Activated T-cell treated with anti-CD3 and anti-CD28 coated beads, Interleukin-2, amount 50 U/mL, for 24 hours (primary cell): Measurements from ENCODE around the gene ENTR1.
A peak's percentile ranks its signal among the peaks of the same experiment; 100 is the strongest.
"Not testable (repeated sequence)": the region's sequence is repeated elsewhere in the genome, so short reads cannot be mapped to it uniquely, and the experiment has no call there.

Experiments used
- DNase-seq: peaks from one replicate; pipeline ENCODE4 v3.0.0-alpha.2; 2020
- H3K27ac Mint-ChIP-seq: 2 replicates; pipeline ENCODE4 v1.8.0; 2020; ENCODE audit warnings: mild to moderate bottlenecking, mixed read lengths
- H3K27me3 Mint-ChIP-seq: 2 replicates; pipeline ENCODE4 v1.8.0; 2020; ENCODE audit warnings: mixed read lengths
- H3K36me3 Mint-ChIP-seq: 2 replicates; pipeline ENCODE4 v1.8.0; 2020; ENCODE audit warnings: low read depth, mixed read lengths
- H3K4me1 Mint-ChIP-seq: 2 replicates; pipeline ENCODE4 v1.8.0; 2020; ENCODE audit warnings: low read depth, mixed read lengths
- H3K4me3 Mint-ChIP-seq: 2 replicates; pipeline ENCODE4 v1.8.0; 2020; ENCODE audit warnings: mild to moderate bottlenecking, moderate library complexity, mixed read lengths
- H3K9me3 Mint-ChIP-seq: 2 replicates; pipeline ENCODE4 v1.8.0; 2020; ENCODE audit warnings: mixed read lengths

The ENTR1 gene

DNA sequence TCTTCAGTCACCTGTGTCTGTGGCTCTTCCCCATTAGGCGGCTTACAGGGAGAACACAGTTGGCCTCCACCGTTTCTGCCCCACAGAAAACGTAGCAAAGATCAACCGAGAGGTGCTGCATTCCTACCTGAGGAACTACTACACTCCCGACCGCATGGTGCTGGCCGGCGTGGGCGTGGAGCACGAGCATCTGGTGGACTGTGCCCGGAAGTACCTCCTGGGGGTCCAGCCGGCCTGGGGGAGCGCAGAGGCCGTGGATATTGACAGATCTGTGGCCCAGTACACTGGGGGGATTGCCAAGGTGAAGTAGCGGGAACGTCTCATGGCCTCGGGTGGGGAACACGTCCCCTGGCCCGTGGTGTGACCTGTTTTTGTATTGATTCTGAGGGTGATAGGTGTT, 6.5 kb upstream of the ENTR1 start:
- Mint-ChIP-seq H3K36me3 (peaks cover 97% of the 10 kb centered on the region), H3K4me1 (peaks cover 12% of the 10 kb centered on the region)

DNA sequence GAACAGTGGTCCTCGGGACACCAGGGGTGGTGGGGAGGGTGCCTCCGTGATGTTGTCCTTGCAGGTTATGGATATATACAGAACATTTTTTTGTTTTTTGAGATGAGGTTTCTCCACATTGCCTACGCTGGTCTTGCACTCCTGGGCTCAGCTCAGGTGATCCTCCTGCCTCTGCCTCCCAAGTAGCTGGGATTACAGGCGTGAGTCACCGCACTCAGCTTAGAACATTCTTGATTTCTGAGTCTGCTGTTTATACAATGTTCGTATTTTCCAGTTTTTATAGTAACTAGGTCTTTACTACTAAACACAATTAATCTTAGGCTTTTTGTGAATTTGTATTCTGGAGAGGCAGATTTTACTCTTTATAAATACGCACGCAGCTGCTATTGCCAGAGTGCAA, 6.0 kb upstream of the ENTR1 start:
- Mint-ChIP-seq H3K36me3 (peaks cover 97% of the 10 kb centered on the region), H3K9me3 (no peaks in the 10 kb centered on the region), H3K4me3 (no peak overlapping the region), H3K4me1 (peaks cover 16% of the 10 kb centered on the region), H3K27ac (no peak overlapping the region), H3K27me3 (no peaks in the 10 kb centered on the region)
- no peak for DNase-seq

More for the DNA sequence above, 6.5 kb upstream of the ENTR1 start:
- no peaks in the 10 kb centered on the region for H3K27me3 Mint-ChIP-seq
- H3K27ac Mint-ChIP-seq = no peak overlapping the region
- no peak for DNase-seq
- H3K4me3 Mint-ChIP-seq = no peak overlapping the region
- no peaks in the 10 kb centered on the region for H3K9me3 Mint-ChIP-seq

DNA sequence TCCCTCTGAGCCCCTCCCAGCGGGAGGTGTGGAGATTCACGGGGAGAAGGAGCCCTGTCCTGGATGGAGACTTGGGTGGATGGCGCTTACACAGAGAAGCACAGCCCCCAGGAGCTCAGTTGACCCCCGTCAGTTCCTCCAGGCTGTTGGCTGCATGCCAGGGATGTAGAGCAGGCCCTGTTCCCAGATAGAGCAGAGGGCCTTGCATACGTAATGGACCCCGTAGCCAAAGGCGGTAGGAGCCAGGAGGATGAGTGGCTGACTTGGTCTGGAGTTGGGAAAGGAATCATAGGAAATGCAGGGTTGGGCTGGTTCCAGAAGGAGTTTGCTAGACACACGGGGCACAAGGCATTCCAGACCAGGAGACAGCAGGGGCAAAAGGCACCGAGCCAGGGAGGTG, 2.5 kb upstream of the ENTR1 start:
- no peaks in the 10 kb centered on the region for H3K27me3 Mint-ChIP-seq
- H3K27ac Mint-ChIP-seq = peak overlapping the region; percentile 68
- no peaks in the 10 kb centered on the region for H3K9me3 Mint-ChIP-seq
- H3K4me3 Mint-ChIP-seq = no peak overlapping the region
- peaks cover 94% of the 10 kb centered on the region for H3K36me3 Mint-ChIP-seq
- DNase-seq = no peak
- H3K4me1 Mint-ChIP-seq = peaks cover 41% of the 10 kb centered on the region

DNA sequence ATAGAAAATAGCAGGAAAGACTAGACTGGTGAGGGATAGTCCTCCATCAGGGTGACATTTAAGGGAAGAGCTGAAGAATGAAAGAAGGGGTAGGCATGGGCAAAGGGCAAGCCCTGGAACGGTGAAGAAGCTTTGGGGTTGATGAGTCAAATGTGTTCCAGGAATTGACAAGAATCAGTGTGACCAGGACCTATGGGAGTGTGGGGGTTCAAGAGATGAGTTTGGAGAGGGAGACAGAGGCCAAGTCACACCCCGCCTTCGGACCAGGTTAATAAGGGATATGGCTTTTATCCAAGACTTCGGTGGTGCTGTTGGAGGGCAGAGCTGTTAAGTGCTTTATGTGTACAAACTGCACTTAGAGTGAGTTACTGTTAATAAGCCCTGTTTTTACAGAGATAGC, 964 bp upstream of the ENTR1 start:
- no peak for DNase-seq
- H3K9me3 Mint-ChIP-seq = no peaks in the 10 kb centered on the region
- peak overlapping the region; percentile 96 for H3K4me3 Mint-ChIP-seq
- peak overlapping the region; percentile 96 for H3K27ac Mint-ChIP-seq
- peaks cover 51% of the 10 kb centered on the region for H3K4me1 Mint-ChIP-seq
- H3K27me3 Mint-ChIP-seq = no peaks in the 10 kb centered on the region
- H3K36me3 Mint-ChIP-seq = peaks cover 92% of the 10 kb centered on the region

DNA sequence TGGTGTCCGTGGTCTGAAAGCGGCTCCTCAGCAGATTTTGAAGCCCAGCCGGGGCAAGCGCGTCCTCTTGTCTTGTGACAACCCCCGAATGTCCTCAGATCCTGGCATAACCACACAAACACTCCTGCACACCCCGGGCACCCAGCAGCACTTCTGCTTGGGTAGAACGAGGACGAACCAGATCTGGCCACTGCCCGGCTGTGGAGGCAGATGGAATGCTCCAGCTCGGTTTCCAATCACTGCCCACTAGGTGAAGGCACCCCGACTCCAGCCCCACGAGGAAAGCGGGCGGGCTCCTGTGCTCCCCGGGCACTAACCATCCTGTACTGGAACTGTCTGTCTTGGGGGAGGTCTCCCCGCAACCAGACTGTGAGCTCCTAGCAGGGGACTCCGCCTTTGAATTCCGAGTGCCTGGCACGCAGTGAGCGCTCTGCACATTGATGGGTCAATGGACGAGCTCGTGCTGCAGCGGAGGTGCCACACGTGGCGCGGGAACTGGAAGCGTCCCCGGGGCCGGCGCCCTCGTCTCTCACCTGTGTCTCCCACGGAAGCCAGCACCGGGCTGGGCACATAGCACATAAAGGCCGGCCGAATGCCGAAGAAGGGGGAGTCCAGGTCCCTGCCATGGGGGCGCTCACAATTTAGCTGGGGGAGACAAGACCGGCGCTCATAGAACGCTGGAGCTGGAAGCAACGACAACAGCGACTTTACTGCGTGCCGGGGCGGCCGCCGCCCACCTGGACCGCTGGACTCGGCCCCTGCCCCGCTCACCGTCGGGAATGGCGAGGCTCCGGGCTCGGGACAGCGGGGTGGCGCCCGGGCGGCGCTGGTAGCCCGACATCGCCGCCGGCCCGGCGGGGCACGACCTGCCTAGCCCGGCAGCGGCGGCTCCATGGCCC, 608 bp downstream of the ENTR1 start:
- DNase-seq = peak; percentile 76
- Mint-ChIP-seq H3K27me3 (no peaks in the 10 kb centered on the region), H3K36me3 (peaks cover 90% of the 10 kb centered on the region), H3K9me3 (no peaks in the 10 kb centered on the region), H3K4me1 (peaks cover 63% of the 10 kb centered on the region), H3K4me3 (peak overlapping the region; percentile 96), H3K27ac (peak overlapping the region; percentile 97)

DNA sequence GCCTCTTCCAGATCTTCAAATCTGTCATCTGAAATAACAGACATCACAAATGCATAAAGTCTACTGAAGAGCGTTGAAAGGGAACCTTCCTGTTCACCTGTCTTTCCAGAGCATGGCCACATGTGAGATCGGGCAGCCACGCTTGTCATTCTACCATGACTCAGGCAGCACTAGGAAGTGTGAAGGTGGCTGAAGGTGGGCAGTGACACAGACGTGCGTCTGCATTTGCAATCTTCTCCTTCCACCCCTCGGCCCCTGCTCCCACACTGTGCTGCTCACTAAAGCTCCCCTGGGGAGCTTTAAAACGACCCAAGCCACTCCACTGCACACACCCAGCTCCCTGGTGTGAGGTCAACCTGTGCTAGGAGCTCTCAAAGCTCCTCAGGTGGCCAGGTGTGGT, 2.5 kb downstream of the ENTR1 start:
- Mint-ChIP-seq H3K36me3 (peaks cover 87% of the 10 kb centered on the region), H3K27ac (peak overlapping the region; percentile 80), H3K4me3 (peak overlapping the region; percentile 27), H3K27me3 (no peaks in the 10 kb centered on the region), H3K9me3 (no peaks in the 10 kb centered on the region), H3K4me1 (peaks cover 76% of the 10 kb centered on the region)
- DNase-seq = no peak

DNA sequence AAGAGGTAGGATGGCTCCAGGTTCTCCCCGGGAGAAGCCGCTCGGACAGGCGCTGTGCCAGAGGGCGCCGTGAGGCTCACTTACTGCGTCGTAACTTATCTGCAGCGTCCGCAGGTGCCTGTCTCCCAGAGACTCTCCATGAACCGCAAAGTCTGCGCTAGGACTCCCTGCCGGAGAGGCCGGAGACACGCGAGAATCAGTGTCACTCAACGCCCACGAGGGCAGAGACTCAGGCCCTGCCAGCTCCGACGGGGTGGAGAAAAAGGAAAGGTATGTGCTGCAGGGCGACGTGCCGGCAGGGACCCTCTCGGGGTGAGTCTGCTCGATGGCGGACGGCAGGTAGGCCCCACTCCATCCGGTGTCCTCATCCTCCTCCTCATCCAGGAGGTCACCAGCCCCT, 3.4 kb downstream of the ENTR1 start:
- peaks cover 87% of the 10 kb centered on the region for H3K36me3 Mint-ChIP-seq
- not testable (repeated sequence) for DNase-seq, H3K4me3 Mint-ChIP-seq, H3K9me3 Mint-ChIP-seq, H3K27me3 Mint-ChIP-seq
- peak overlapping the region; percentile 22 for H3K27ac Mint-ChIP-seq
- peaks cover 75% of the 10 kb centered on the region for H3K4me1 Mint-ChIP-seq

DNA sequence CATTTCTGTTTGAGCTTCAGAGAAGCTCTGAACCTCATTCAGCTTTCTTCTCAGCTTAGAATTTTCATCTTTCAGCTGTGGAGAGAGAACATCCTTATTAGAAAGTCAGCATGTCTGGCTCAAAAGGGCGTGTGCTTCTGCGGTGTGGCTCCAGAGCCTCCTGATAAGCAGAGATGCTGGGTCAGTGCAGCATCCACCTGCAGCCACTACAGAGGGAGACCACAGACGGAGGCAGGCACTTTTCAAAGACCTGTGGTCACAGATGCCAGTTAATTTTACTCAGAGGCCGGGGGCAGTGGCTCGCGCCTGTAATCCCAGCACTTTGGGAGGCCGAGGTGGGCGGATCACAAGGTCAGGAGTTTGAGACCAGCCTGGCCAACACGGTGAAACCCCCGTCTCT, 4.5 kb downstream of the ENTR1 start:
- not testable (repeated sequence) for H3K9me3 Mint-ChIP-seq, H3K4me3 Mint-ChIP-seq, H3K27me3 Mint-ChIP-seq, DNase-seq
- peak overlapping the region; percentile 96 for H3K27ac Mint-ChIP-seq
- peaks cover 87% of the 10 kb centered on the region for H3K36me3 Mint-ChIP-seq
- H3K4me1 Mint-ChIP-seq = peaks cover 72% of the 10 kb centered on the region

DNA sequence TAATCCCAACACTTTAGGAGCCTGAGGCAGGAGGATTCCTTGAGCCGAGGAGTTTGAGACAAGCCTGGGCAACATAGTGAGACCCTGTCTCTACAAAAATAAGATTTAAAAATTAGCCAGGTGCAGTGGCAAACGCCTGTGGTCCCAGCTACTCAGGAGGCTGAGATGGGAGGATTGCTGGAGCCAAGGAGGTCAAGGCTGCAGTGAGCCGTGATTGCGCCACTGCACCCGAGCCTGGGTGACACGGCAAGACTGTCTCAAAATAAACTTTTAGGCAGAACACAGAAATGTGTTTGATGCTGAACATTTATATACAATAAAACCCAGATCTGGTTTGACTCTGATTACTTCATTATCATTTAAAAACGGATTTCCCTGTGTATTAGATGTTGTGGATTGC, 4.9 kb downstream of the ENTR1 start:
- H3K27me3 Mint-ChIP-seq = no peaks in the 10 kb centered on the region
- no peaks in the 10 kb centered on the region for H3K9me3 Mint-ChIP-seq
- peak overlapping the region; percentile 96 for H3K27ac Mint-ChIP-seq
- no peak overlapping the region for H3K4me3 Mint-ChIP-seq
- DNase-seq = no peak
- peaks cover 76% of the 10 kb centered on the region for H3K4me1 Mint-ChIP-seq
- H3K36me3 Mint-ChIP-seq = peaks cover 84% of the 10 kb centered on the region

DNA sequence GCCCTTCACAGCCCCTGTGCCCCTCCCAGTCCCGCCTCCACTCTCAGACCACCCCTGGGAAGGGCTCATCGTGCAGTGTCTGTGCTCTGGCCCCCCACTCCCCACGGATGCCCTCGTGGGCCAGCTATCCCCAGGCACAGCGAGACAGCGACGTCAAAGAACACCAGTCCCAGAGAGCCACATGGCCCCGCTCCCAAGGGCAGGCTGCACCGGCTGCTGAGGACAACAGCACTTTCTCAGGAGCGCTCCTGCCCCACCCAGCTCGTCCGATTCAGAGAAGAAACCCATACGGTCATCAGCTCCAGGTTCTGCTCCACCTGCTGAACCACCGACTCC, 5.6 kb downstream of the ENTR1 start:
- no peak for DNase-seq
- peaks cover 81% of the 10 kb centered on the region for H3K36me3 Mint-ChIP-seq
- peak overlapping the region; percentile 70 for H3K4me3 Mint-ChIP-seq
- H3K4me1 Mint-ChIP-seq = peaks cover 77% of the 10 kb centered on the region
- no peaks in the 10 kb centered on the region for H3K27me3 Mint-ChIP-seq
- no peaks in the 10 kb centered on the region for H3K9me3 Mint-ChIP-seq
- H3K27ac Mint-ChIP-seq = peak overlapping the region; percentile 96

DNA sequence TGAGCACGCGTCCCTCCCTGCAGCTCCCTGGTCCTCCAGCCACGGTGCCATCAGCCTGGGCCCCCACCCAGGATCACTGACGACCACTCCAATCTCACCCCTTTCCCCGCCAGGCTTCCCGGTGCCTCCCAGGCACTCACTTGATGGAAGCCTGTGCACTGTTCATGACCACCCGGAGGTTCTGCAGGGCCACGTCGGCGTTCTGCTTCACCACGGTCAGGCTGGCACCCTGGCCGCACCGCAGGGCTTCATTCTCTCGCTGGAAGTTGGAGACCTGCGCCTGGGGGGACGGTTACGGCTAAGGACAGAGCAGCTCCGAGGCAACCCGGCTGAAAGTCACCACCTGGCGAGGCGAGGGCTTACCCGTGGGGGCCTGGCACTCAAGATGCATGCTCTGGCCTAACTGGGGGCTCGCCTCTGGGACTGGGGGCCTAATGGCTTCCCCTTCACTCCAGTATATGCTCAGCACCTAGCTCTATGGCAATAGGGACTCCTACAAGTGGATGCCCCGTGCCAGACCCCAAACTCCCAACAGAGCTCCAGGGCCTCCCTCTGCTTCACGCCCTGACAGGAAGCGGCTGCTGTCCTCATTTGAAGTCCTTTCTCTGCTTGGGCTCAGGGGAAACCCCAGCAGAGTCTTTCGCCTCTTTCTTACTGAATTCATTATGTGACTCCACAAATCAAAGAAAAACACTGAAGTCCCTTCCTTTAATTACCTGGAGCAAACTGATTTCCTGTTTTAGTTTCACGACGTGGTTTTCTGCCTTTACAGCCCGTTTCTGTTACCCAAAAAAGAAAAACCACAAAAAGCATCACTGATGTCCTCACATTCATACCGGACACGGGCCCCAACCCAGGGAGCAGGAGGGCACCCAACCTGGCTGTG, 6.3 kb downstream of the ENTR1 start:
- Mint-ChIP-seq H3K27me3 (no peaks in the 10 kb centered on the region), H3K36me3 (peaks cover 78% of the 10 kb centered on the region), H3K27ac (peak overlapping the region; percentile 96), H3K9me3 (no peaks in the 10 kb centered on the region), H3K4me1 (peaks cover 73% of the 10 kb centered on the region), H3K4me3 (peak overlapping the region; percentile 70)
- peak; percentile 62 for DNase-seq

DNA sequence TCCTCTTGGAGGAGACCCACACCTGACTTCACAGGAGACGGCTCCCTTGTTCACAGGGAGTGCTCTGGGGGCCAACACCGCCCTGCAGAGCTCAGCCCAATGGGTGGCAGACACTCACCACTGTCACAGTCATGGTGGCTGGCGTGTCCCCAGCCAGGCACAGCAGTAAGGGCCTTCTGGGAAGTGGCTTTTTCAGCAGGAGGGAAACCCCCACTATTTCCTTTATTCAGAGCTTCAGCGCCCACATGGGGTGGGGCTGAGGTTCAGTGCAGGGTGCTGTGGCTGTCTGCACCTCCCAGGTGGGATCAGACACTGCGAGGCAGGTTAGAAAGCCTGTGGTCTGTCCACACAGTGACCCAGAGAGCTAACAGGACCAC, 6.9 kb downstream of the ENTR1 start:
- Mint-ChIP-seq H3K9me3 (no peaks in the 10 kb centered on the region), H3K27me3 (no peaks in the 10 kb centered on the region), H3K36me3 (peaks cover 78% of the 10 kb centered on the region), H3K4me1 (peaks cover 73% of the 10 kb centered on the region), H3K4me3 (peak overlapping the region; percentile 70), H3K27ac (peak overlapping the region; percentile 96)
- peak; percentile 78 for DNase-seq

DNA sequence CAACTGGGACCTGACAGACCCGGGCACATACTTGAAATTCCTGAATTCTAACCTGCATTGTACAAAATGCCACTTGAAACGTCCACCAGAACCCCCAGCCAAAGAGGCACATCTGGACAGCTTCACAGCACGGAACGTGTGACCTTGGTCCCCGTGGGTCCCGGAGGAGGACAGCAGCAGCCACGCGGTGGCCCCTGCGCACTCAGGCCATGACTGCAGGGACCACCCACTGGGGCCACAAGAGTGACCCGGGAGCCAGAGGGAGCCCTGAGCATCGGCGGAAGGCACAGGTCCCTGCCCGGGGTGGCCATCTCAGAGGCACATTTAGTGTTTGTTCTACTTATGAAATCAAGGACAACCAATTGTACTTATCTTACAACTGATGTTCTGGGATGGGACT, 8.3 kb downstream of the ENTR1 start:
- no peaks in the 10 kb centered on the region for H3K27me3 Mint-ChIP-seq
- H3K27ac Mint-ChIP-seq = peak overlapping the region; percentile 85
- no peak for DNase-seq
- H3K4me1 Mint-ChIP-seq = peaks cover 71% of the 10 kb centered on the region
- H3K9me3 Mint-ChIP-seq = no peaks in the 10 kb centered on the region
- peak overlapping the region; percentile 31 for H3K4me3 Mint-ChIP-seq
- peaks cover 77% of the 10 kb centered on the region for H3K36me3 Mint-ChIP-seq

DNA sequence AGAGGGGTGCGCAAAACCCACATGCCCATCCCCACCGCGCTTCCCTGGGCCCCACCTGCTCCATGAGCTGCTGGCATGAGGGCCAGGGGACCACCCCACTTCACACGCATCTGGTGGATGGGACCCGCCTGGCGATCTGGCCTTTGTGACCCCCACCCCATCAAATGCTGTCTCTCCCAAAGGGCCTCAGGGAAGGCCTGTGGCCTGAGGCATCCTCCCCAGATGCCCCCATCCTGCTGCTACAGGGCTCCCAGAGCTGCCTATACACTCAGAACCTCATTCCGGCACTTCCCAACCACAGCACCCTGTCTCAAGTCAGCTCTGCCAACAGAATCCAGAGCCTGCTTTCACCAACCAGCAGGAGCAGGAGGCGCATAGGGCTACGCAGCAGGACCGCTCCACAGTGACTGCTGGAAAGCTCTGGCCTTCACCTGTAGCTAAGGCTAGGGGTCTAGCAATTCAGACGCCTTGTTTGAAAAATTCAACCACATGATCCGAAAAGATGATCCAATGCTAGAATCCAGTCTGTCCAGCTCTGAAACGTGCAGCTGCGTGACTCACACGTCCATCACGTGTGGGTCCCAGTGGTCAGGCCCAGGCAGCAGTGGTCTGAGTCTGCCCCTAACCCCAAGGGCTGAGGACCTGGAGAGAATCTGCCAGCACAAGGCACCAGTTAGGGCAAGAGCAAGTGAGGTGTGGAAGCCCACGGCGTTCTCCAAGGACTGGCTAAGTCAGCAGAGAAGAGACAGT, 9.1 kb downstream of the ENTR1 start:
- H3K27ac Mint-ChIP-seq = peak overlapping the region; percentile 84
- H3K9me3 Mint-ChIP-seq = no peaks in the 10 kb centered on the region
- H3K4me1 Mint-ChIP-seq = peaks cover 69% of the 10 kb centered on the region
- peaks cover 80% of the 10 kb centered on the region for H3K36me3 Mint-ChIP-seq
- DNase-seq = no peak
- H3K27me3 Mint-ChIP-seq = no peaks in the 10 kb centered on the region
- peak overlapping the region; percentile 6 for H3K4me3 Mint-ChIP-seq
